HFF-Myc (cell line): ENCODE data around the gene GMNN.

ENCODE experiments used
- DNase-seq: peaks from one replicate; pipeline ENCODE4 v3.0.0-alpha.2; 2011; ENCODE audit warnings: low read depth; ENCODE audit errors: extremely low read depth
- H3K4me3 ChIP-seq: replicated peaks from 2 replicates; pipeline ENCODE4 v1.5.1; 2011; ENCODE audit warnings: low read depth, mild to moderate bottlenecking, control low read depth, low read length
- CTCF ChIP-seq: IDR thresholded peaks from 2 replicates; pipeline ENCODE4 v1.5.1; 2012; ENCODE audit warnings: mild to moderate bottlenecking, low read depth, low read length, control low read depth; ENCODE audit errors: missing control alignments

GMNN gene

GRCh38 chr6:24832794-24833193 is 58.1 kb downstream of the GMNN start:
- TF ChIP-seq CTCF, result no peak
- no peak for DNase-seq
- no peak overlapping the region for H3K4me3 ChIP-seq

- no peak for TF ChIP-seq CTCF
- H3K4me3 ChIP-seq, result no peak overlapping the region
- DNase-seq, result no peak
Observed at GRCh38 chr6:24833711-24834386, 59.1 kb downstream of the GMNN start.
